HL-60 (cell line): Measurements from ENCODE around the gene ADD2.

ENCODE experiments used
- DNase-seq, 2 experiments: peaks; one replicate each; pipeline ENCODE4 v3.0.0-alpha.2; 2010 to 2020; ENCODE audit warnings: low read depth in 1 of 2, low spot score in 1 of 2
- H3K27ac ChIP-seq: fragments of 250-450 bp; sonication (Bioruptor Pico); replicated peaks from 2 replicates; pipeline ENCODE4 v1.5.1; 2020; ENCODE audit warnings: mild to moderate bottlenecking, moderate library complexity
- H3K27me3 ChIP-seq: fragments of 250-450 bp; sonication (Bioruptor Pico); 2 replicates; pipeline ENCODE4 v1.5.1; 2021; ENCODE audit warnings: mild to moderate bottlenecking, moderate library complexity; ENCODE audit not compliant: insufficient read depth, poor library complexity, severe bottlenecking
- H3K4me3 ChIP-seq: replicated peaks from 2 replicates; pipeline ENCODE4 v1.5.1; 2011; ENCODE audit warnings: mild to moderate bottlenecking, control low read depth, low read length; ENCODE audit not compliant: insufficient read depth
- GABPA ChIP-seq: IDR thresholded peaks from 2 replicates; pipeline ENCODE4 v1.6.1; 2012; ENCODE audit warnings: low read depth
- POLR2AphosphoS5 ChIP-seq: IDR thresholded peaks from 2 replicates; pipeline ENCODE4 v1.6.1; 2012; ENCODE audit warnings: low read depth
- REST ChIP-seq: IDR thresholded peaks from 2 replicates; pipeline ENCODE4 v1.6.1; 2012; ENCODE audit warnings: low read depth; ENCODE audit not compliant: insufficient replicate concordance
- SPI1 ChIP-seq: IDR thresholded peaks from 2 replicates; pipeline ENCODE4 v1.6.1; 2012; ENCODE audit warnings: low read depth, mild to moderate bottlenecking, borderline replicate concordance
- TF ChIP-seq, protein P1 (sequence below): IDR thresholded peaks from one replicate; pipeline ENCODE4 v1.5.1; 2011; ENCODE audit warnings: low read length, control low read depth, inconsistent platforms; ENCODE audit not compliant: insufficient read depth

Gene ADD2

GRCh38 chr2:70717431-70718038, 50.5 kb downstream of the ADD2 start:
- Histone ChIP-seq H3K4me3 (no peak overlapping the region), H3K27me3 (peaks cover 4% of the 10 kb centered on the region), H3K27ac (no peak overlapping the region)
- no peak for DNase-seq
- TF ChIP-seq, protein P1, sequence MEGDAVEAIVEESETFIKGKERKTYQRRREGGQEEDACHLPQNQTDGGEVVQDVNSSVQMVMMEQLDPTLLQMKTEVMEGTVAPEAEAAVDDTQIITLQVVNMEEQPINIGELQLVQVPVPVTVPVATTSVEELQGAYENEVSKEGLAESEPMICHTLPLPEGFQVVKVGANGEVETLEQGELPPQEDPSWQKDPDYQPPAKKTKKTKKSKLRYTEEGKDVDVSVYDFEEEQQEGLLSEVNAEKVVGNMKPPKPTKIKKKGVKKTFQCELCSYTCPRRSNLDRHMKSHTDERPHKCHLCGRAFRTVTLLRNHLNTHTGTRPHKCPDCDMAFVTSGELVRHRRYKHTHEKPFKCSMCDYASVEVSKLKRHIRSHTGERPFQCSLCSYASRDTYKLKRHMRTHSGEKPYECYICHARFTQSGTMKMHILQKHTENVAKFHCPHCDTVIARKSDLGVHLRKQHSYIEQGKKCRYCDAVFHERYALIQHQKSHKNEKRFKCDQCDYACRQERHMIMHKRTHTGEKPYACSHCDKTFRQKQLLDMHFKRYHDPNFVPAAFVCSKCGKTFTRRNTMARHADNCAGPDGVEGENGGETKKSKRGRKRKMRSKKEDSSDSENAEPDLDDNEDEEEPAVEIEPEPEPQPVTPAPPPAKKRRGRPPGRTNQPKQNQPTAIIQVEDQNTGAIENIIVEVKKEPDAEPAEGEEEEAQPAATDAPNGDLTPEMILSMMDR: no peak
- TF ChIP-seq POLR2AphosphoS5 (no peak), GABPA (no peak)

DNA sequence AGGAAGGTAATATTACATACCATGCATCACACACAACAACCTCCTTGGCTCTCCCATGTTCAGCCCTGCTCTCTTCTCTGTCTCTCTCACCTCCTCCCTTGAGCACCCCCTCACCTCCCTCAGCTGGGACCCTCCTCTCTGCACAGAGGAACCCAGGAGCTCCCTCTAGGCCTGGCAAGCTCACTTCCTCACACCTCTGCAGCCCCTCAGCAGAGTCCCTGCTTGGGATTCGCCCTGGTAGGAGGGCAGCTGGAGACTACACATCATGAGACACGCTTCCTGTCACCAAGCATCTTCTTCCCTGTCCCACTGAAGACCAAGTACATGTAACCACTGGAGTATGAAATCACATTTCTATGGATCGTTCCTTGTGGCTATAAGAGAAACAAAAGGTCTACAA, 51.0 kb downstream of the ADD2 start:
- Histone ChIP-seq H3K27me3 (peaks cover 4% of the 10 kb centered on the region), H3K4me3 (no peak overlapping the region), H3K27ac (no peak overlapping the region)
- DNase-seq: no peak
- no peak for TF ChIP-seq REST
- TF ChIP-seq, protein P1: no peak
- no peak for TF ChIP-seq GABPA
- TF ChIP-seq POLR2AphosphoS5: no peak
- TF ChIP-seq SPI1: no peak

DNA sequence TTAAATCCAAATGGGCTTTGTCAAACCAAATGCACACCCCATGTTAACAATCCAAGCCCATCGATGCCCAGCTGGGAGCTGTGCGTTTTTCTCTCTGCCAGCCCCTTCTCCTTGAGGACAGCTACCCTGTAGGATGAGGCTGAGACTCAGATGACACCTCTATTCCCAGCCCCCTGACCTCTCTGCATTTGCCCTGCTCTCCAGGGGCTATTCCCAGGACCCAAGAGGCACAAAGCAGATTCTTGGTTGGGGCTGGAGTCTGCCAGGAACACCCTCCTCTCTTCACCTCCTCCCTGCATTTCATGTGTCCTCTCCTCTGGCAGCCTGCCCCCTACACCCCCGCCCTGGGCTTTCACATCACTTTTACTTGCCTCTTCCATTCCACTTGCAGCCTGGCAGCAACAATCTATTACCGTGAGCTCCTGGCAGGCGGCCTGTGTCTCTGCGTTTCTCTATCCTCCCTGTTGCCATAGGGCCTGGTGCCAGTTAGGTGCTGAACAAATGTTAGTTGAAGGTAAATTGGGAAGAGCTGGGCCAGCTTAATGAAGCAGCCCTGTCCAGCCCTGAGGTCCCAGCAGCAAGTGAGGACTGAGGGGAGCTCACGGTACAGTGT, 51.8 kb downstream of the ADD2 start:
- no peak for DNase-seq
- Histone ChIP-seq H3K4me3 (no peak overlapping the region), H3K27ac (no peak overlapping the region), H3K27me3 (peaks cover 4% of the 10 kb centered on the region)
- TF ChIP-seq POLR2AphosphoS5: no peak
- TF ChIP-seq GABPA: no peak
- no peak for TF ChIP-seq REST
- TF ChIP-seq, protein P1: no peak
- TF ChIP-seq SPI1: no peak
